Measurements from ENCODE around the gene EHD4. TPM values are rescaled to one million over a fixed set of nuclear protein-coding genes. Genes with fewer than 3 reads are reported as not detected.

Gene EHD4
- total RNA-seq, 1 experiment from 2014 or later, result 20.2 TPM

GRCh38 chr15:41971089-41971894 lies 1.1 kb downstream of the EHD4 start:
- TF ChIP-seq CTCF (IDR thresholded peaks at IDR 0.05; ENCODE audit: unreplicated experiment), result no peak
- Mint-ChIP-seq H3K36me3 (ENCODE audit: insufficient read depth, unreplicated experiment) (peaks cover 21% of the 10 kb centered on the region), H3K27ac (ENCODE audit: unreplicated experiment) (no peak overlapping the region), H3K27me3 (ENCODE audit: unreplicated experiment) (no peaks in the 10 kb centered on the region), H3K4me3 (ENCODE audit: low read depth, unreplicated experiment) (peak overlapping the region; percentile 68), H3K4me1 (ENCODE audit: low read depth, unreplicated experiment) (peaks cover 31% of the 10 kb centered on the region), H3K9me3 (ENCODE audit: low read depth, unreplicated experiment) (no peaks in the 10 kb centered on the region)
- BruUV-seq (replicated peaks), result TSS peak; percentile 56
- intact Hi-C loops (cut with micrococcal nuclease; ENCODE audit: unreplicated experiment), result loop anchor here (5.0 kb wide), 1 partner anchor 44 kb away; no protein-coding TSS in a partner anchor
- CTCF ChIA-PET, result interaction anchor here (2.2 kb wide), 1 partner anchor 10 kb away, joined by 9 read pairs; no protein-coding TSS in a partner anchor
- peak; percentile 44 for DNase-seq

- H3K36me3 Mint-ChIP-seq (ENCODE audit: insufficient read depth, unreplicated experiment), result peaks cover 25% of the 10 kb centered on the region
- no peak for TF ChIP-seq CTCF (IDR thresholded peaks at IDR 0.05; ENCODE audit: unreplicated experiment)
- H3K4me3 Mint-ChIP-seq (ENCODE audit: low read depth, unreplicated experiment), result peak overlapping the region; percentile 68
- H3K27ac Mint-ChIP-seq (ENCODE audit: unreplicated experiment), result no peak overlapping the region
- peaks cover 38% of the 10 kb centered on the region for H3K4me1 Mint-ChIP-seq (ENCODE audit: low read depth, unreplicated experiment)
- CTCF ChIA-PET, result interaction anchor here (1.4 kb wide), 1 partner anchor 66 kb away, joined by 4 read pairs; no protein-coding TSS in a partner anchor
- intact Hi-C loops (cut with micrococcal nuclease; ENCODE audit: unreplicated experiment), result loop anchor here (5.0 kb wide), 1 partner anchor 43 kb away; no protein-coding TSS in a partner anchor
- H3K9me3 Mint-ChIP-seq (ENCODE audit: low read depth, unreplicated experiment), result no peaks in the 10 kb centered on the region
- DNase-seq, result no peak
- no peaks in the 10 kb centered on the region for H3K27me3 Mint-ChIP-seq (ENCODE audit: unreplicated experiment)
- no TSS peak for BruUV-seq (replicated peaks)
Observed at GRCh38 chr15:41970456-41970855, 1.9 kb downstream of the EHD4 start.

GRCh38 chr15:41969851-41970431 lies 2.4 kb downstream of the EHD4 start:
- Mint-ChIP-seq H3K27ac (ENCODE audit: unreplicated experiment) (no peak overlapping the region), H3K9me3 (ENCODE audit: low read depth, unreplicated experiment) (no peaks in the 10 kb centered on the region), H3K4me1 (ENCODE audit: low read depth, unreplicated experiment) (peaks cover 38% of the 10 kb centered on the region), H3K36me3 (ENCODE audit: insufficient read depth, unreplicated experiment) (peaks cover 25% of the 10 kb centered on the region), H3K4me3 (ENCODE audit: low read depth, unreplicated experiment) (peak overlapping the region; percentile 68), H3K27me3 (ENCODE audit: unreplicated experiment) (no peaks in the 10 kb centered on the region)
- DNase-seq, result no peak
- BruUV-seq (replicated peaks), result no TSS peak
- intact Hi-C loops (cut with micrococcal nuclease; ENCODE audit: unreplicated experiment), result loop anchor here (5.0 kb wide), 1 partner anchor 43 kb away; no protein-coding TSS in a partner anchor
- CTCF ChIA-PET, result interaction anchor here (1.4 kb wide), 1 partner anchor 65 kb away, joined by 4 read pairs; no protein-coding TSS in a partner anchor
- no peak for TF ChIP-seq CTCF (IDR thresholded peaks at IDR 0.05; ENCODE audit: unreplicated experiment)

GRCh38 chr15:41968701-41969100 lies 3.7 kb downstream of the EHD4 start:
- intact Hi-C loops (cut with micrococcal nuclease; ENCODE audit: unreplicated experiment), result no loop called here
- Mint-ChIP-seq H3K27me3 (ENCODE audit: unreplicated experiment) (no peaks in the 10 kb centered on the region), H3K27ac (ENCODE audit: unreplicated experiment) (no peak overlapping the region), H3K9me3 (ENCODE audit: low read depth, unreplicated experiment) (no peaks in the 10 kb centered on the region), H3K36me3 (ENCODE audit: insufficient read depth, unreplicated experiment) (peaks cover 25% of the 10 kb centered on the region), H3K4me1 (ENCODE audit: low read depth, unreplicated experiment) (peaks cover 38% of the 10 kb centered on the region), H3K4me3 (ENCODE audit: low read depth, unreplicated experiment) (no peak overlapping the region)
- no peak for DNase-seq
- no peak for TF ChIP-seq CTCF (IDR thresholded peaks at IDR 0.05; ENCODE audit: unreplicated experiment)
- CTCF ChIA-PET, result interaction anchor here (0.7 kb wide), 1 partner anchor 21 kb away, joined by 3 read pairs; no protein-coding TSS in a partner anchor
- no TSS peak for BruUV-seq (replicated peaks)

All from Calu3 (cell line).